PFSK-1 (cell line): ENCODE measurements around the gene JAKMIP1.

Experiments used
- POLR2AphosphoS5 ChIP-seq: IDR thresholded peaks from 2 replicates; pipeline ENCODE4 v1.6.1; 2012; ENCODE audit warnings: low read depth, mild to moderate bottlenecking, control low read depth, low read length, moderate library complexity
- SIN3A ChIP-seq: IDR thresholded peaks from 2 replicates; pipeline ENCODE4 v1.6.1; 2012; ENCODE audit warnings: mild to moderate bottlenecking, low read length, moderate library complexity, borderline replicate concordance; ENCODE audit not compliant: insufficient read depth
- TAF1 ChIP-seq: IDR thresholded peaks from 2 replicates; pipeline ENCODE4 v1.6.1; 2012; ENCODE audit warnings: low read length, control low read depth, borderline replicate concordance; ENCODE audit not compliant: insufficient read depth
- TF ChIP-seq, protein P1 (sequence below), 2 experiments: IDR thresholded peaks; 2 replicates each; pipeline versions ENCODE4 v1.6.1 to v1.8.0; 2011 to 2012; ENCODE audit warnings: low read depth in 2 of 2, low read length in 2 of 2, control low read depth in 1 of 2, inconsistent platforms in 1 of 2, mild to moderate bottlenecking in 1 of 2, moderate library complexity in 1 of 2; ENCODE audit not compliant: insufficient read depth in 1 of 2

DNA sequence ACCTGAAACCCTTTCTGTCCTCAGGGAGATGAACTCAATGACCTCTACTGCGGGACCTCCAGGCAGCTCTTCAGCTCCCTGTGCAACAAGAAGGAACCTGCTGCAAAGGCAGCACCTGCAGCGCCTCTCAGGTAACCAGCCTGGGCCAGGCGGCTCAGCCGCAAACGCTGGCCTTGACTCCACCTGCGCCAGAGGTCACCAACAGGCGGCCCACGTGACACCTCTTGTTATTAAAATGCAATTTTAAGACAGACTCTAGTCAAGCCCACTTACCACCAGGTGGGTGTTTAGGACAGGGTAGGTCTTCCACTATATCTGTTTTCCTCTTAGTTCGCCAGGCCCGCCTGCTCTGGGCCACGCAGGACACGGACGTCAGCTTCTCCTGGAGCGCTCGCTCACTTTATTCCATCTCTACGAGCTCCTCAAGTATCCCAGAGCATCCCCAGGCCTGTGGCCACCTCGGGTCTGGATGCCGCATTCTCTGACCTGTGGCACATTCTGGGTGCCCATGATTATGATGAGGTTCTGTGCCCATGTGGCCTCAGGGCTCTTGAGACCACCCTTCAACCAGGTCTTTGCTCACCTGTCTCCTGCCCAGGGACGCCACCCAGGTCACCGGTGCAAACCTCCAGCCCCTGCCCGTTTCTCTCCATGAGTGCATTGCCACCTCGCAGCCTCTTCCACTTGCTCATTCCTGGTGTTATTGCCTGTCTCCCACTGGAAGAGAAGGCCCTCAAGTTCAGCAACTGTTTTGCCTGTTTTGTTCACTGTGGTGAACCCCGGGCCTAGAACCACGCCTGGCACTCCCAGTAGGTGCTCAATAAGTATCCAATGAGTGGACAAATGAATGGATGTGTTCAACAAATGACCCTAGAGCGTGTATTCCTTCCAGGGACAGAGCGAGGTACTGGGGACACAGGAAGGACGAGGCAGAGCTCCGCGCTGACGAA, 32.8 kb upstream of the JAKMIP1 start:
- TF ChIP-seq TAF1 (no peak), POLR2AphosphoS5 (no peak), SIN3A (no peak)
- TF ChIP-seq, protein P1, sequence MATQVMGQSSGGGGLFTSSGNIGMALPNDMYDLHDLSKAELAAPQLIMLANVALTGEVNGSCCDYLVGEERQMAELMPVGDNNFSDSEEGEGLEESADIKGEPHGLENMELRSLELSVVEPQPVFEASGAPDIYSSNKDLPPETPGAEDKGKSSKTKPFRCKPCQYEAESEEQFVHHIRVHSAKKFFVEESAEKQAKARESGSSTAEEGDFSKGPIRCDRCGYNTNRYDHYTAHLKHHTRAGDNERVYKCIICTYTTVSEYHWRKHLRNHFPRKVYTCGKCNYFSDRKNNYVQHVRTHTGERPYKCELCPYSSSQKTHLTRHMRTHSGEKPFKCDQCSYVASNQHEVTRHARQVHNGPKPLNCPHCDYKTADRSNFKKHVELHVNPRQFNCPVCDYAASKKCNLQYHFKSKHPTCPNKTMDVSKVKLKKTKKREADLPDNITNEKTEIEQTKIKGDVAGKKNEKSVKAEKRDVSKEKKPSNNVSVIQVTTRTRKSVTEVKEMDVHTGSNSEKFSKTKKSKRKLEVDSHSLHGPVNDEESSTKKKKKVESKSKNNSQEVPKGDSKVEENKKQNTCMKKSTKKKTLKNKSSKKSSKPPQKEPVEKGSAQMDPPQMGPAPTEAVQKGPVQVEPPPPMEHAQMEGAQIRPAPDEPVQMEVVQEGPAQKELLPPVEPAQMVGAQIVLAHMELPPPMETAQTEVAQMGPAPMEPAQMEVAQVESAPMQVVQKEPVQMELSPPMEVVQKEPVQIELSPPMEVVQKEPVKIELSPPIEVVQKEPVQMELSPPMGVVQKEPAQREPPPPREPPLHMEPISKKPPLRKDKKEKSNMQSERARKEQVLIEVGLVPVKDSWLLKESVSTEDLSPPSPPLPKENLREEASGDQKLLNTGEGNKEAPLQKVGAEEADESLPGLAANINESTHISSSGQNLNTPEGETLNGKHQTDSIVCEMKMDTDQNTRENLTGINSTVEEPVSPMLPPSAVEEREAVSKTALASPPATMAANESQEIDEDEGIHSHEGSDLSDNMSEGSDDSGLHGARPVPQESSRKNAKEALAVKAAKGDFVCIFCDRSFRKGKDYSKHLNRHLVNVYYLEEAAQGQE (IDR thresholded peaks at IDR 0.05; ENCODE audit: insufficient read depth in 1 of 2, low read depth in 2 of 2, low read length in 2 of 2): no peak
